Head of caudate nucleus (tissue), 42 donors: ENCODE data around the gene ABL1.

Experiments used
- DNase-seq, 42 donors: peaks; one replicate each; pipeline versions ENCODE4 v3.0.0 to v3.0.0-alpha.2; 2020 to 2021; ENCODE audit warnings: mixed read lengths in 7 of 42
- intact Hi-C: fragments of 100-400 bp; cut with DNase I; formaldehyde crosslinking; loops from one replicate; pipeline ENCODE4 v1.15.0; 2022

ABL1 gene

DNA sequence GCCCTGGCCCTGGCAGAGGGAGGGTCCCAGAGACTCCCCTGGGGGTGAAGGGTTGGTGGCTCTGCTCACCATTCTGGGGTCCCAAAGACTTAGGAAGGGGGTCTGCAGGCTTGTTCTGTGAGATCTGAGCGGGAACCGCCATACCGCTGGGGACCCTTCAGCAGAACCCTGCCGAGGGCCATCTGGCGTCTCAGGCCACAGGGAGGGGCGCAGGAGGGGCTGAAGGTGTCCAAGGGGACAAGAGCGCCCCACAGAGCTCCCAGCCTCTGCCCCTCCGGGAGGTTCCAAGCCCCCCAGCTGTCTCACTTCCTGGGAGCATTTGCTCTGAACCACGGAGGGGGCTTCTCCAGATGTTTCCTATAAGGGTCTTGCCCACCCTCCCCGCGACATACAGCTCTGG, 99.2 kb downstream of the ABL1 start:
- intact Hi-C loops: no loop called here
- DNase-seq: no peak

DNA sequence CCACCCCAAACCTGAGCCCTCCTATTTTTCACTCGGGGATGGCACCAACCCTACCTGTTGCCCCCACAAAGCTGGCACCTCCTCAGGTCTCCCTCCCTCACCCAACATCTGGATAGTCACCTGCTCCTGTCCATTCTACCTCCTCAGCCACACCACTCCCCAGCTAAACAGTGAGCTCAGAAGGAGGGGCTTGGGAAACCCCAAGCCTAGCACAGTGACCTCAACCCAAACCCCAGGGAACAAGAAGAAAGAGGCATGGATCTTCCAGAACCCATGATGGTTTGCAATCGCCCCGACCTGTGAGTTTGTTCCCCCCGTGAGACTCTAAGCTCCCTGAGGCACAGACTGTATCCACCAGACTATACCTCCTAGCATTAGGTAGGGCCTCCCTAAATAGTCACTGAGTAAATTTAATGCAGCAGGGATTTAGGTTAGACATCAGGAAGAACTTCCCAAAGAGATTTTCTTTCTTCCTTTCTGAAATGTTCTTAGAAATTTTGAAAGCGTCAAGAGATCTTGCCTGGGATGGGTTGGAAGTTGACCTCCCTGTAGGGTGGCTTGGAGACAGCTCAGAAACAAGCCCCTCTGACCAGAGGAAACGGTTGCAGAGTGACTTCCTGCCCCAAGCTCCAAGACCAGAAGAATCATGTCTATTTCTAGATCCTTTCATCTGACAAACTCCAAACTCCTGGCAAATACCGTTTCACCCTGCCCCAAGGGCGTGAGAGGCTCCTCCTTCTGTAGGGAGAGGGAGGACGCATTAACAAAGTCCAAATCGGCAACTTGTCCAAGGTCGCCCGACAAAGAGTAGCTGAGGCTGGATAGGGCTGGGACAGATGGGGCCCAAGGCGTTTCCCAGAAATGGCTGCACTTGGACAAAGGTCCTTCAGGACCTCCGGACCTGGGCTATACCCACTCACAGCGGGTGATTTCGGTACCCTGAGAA, 99.9 kb downstream of the ABL1 start:
- intact Hi-C loops: loop anchor here (5.0 kb wide), 1 partner anchor 63 kb away; no protein-coding TSS in a partner anchor
- DNase-seq: no peak

DNA sequence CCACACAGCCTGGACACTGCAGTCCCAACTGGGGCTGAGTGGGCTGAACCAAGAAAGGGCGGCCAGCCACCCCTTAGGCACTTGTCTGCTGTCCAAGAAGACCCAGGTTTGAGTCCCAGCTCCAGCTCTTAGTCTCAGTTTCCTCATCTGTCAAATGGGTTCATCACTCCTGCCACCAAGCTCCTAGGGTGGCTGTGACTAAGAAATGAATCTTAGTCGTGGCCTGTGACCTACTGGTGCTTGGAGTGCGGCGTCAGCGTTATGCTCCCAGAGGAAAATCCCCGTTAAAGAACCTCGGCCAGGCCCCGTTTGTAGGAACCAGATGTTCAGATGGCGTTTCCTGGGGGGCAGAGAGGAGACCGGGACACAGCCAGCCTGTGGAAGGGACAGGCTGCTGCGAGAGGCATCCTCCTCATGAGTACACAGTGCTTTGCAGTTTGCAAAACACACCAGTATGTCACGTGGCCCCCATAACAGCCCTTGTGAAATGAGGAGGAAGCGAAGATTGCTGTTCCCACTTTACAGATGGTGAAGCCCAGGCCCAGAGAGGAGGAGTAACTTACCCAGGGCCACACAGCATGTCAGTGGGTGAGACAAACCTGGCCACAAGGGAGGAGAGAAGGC, 100.7 kb downstream of the ABL1 start:
- DNase-seq: no peak

DNA sequence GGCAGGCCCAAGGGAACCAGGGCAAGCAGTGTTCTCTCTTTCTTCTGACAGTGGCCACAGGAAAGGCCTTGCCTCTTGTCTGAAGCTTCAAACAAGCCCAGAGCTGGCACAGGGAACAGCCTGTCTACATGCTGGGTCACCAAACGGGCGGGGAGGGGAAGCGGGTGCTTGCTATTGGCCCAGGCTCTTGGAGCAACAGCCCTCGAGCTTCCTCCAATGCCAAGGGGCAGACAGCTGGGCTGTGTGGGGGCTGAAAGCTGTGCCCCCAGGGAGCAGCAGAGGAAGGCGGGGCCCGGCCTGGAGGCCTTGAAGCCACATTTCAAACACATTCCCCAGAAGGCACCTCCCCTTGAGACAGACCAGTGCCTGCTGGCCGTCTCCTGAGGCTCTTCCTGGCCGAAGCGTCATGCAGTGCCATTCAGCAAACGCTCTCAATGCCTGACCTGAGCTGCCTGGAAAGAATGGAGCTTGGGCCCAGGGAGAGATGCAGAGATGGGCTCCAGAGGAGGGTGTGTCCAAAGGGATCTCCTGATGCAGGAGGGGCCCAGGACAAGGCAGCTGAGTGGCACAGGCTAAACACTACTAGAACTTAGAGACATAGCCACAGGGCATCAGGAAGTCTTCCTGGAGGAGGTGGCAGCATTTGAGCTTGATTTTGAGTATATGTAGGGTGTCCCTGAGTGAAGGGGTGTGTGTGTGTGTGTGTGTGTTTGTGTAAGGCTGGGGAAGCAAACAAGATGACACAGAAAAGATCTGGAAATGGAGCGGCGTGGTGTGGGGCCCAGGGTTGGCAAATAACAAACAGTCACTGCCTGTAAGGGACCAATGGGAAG, 101.4 kb downstream of the ABL1 start:
- intact Hi-C loops: loop anchor here (5.0 kb wide), 1 partner anchor 64 kb away; no protein-coding TSS in a partner anchor
- DNase-seq: peak in 3 of 42 donors; percentile 32 to 50 (median 34)

More for the DNA sequence above, 100.7 kb downstream of the ABL1 start:
- intact Hi-C loops: loop anchor here (5.0 kb wide), 1 partner anchor 63 kb away; no protein-coding TSS in a partner anchor
